Panc1 (cell line): ENCODE results near the gene DRD4.

ENCODE experiments used
- POLR2AphosphoS5 ChIP-seq: IDR thresholded peaks from 2 replicates; pipeline ENCODE4 v1.6.1; 2012; ENCODE audit warnings: mild to moderate bottlenecking, low read depth, low read length, moderate library complexity
- TCF7L2 ChIP-seq: IDR thresholded peaks from 2 replicates; pipeline ENCODE4 v1.6.1; 2011; ENCODE audit warnings: mild to moderate bottlenecking, low read depth, low read length, inconsistent platforms
- TF ChIP-seq, protein P1 (sequence below): fragments of 450-650 bp; IDR thresholded peaks from 2 replicates; pipeline ENCODE4 v1.5.1; 2017; ENCODE audit warnings: mild to moderate bottlenecking
- TF ChIP-seq, protein P2 (sequence below), 2 experiments: IDR thresholded peaks; 2 replicates each; pipeline ENCODE4 v1.6.1; 2011 to 2012; ENCODE audit warnings: low read depth in 2 of 2, control low read depth in 1 of 2, low read length in 1 of 2, mild to moderate bottlenecking in 1 of 2, moderate library complexity in 1 of 2; ENCODE audit not compliant: insufficient read depth in 1 of 2

DNA sequence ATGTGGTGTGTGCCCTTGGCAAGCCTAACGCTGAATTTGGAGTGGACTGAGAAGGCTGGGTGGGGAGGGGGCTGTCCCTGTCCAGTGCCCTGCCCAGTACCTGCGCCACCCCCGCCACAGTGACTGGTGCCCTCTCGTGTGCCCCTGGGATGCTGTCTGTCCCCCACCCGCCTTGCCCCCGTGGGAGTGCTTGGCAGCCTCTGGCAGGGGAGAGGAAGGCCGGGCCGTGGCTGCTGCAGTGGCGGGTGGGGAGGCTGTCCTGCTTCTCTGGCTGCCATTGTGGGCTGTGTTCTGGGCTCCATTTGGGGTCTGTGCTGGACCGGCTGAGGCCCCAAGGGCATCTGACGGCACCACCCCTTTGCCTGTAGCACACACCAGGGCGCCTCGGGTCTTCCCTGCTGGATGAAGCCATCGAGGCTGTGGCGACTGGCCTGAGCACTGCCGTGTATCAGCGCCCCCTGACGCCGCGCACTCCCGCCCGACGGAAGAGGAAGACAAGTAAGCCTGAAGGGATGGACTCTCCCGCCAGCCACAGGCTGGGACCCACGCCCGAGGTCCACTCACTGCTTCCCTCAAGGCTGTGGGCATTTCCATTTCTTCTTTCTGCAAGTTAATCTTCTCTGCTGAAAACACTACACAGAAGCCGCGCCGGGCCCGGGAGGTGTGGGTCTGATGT is 38.9 kb upstream of the DRD4 start:
- TF ChIP-seq, protein P1, sequence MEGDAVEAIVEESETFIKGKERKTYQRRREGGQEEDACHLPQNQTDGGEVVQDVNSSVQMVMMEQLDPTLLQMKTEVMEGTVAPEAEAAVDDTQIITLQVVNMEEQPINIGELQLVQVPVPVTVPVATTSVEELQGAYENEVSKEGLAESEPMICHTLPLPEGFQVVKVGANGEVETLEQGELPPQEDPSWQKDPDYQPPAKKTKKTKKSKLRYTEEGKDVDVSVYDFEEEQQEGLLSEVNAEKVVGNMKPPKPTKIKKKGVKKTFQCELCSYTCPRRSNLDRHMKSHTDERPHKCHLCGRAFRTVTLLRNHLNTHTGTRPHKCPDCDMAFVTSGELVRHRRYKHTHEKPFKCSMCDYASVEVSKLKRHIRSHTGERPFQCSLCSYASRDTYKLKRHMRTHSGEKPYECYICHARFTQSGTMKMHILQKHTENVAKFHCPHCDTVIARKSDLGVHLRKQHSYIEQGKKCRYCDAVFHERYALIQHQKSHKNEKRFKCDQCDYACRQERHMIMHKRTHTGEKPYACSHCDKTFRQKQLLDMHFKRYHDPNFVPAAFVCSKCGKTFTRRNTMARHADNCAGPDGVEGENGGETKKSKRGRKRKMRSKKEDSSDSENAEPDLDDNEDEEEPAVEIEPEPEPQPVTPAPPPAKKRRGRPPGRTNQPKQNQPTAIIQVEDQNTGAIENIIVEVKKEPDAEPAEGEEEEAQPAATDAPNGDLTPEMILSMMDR: no peak
- TF ChIP-seq TCF7L2 (no peak), POLR2AphosphoS5 (no peak)
- TF ChIP-seq, protein P2, sequence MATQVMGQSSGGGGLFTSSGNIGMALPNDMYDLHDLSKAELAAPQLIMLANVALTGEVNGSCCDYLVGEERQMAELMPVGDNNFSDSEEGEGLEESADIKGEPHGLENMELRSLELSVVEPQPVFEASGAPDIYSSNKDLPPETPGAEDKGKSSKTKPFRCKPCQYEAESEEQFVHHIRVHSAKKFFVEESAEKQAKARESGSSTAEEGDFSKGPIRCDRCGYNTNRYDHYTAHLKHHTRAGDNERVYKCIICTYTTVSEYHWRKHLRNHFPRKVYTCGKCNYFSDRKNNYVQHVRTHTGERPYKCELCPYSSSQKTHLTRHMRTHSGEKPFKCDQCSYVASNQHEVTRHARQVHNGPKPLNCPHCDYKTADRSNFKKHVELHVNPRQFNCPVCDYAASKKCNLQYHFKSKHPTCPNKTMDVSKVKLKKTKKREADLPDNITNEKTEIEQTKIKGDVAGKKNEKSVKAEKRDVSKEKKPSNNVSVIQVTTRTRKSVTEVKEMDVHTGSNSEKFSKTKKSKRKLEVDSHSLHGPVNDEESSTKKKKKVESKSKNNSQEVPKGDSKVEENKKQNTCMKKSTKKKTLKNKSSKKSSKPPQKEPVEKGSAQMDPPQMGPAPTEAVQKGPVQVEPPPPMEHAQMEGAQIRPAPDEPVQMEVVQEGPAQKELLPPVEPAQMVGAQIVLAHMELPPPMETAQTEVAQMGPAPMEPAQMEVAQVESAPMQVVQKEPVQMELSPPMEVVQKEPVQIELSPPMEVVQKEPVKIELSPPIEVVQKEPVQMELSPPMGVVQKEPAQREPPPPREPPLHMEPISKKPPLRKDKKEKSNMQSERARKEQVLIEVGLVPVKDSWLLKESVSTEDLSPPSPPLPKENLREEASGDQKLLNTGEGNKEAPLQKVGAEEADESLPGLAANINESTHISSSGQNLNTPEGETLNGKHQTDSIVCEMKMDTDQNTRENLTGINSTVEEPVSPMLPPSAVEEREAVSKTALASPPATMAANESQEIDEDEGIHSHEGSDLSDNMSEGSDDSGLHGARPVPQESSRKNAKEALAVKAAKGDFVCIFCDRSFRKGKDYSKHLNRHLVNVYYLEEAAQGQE (IDR thresholded peaks at IDR 0.05; ENCODE audit: insufficient read depth in 1 of 2, low read depth in 2 of 2, low read length in 1 of 2): no peak
